GM23338 (cell line): ENCODE measurements around the gene FBXO30. TPM values are rescaled to one million over a fixed set of nuclear protein-coding genes. Genes with fewer than 3 reads are reported as not detected.

Source experiments
- ATAC-seq: fragments of 200-7000 bp; cut with Tn5 transposase; 3 replicates; pipeline ENCODE4 v1.9.1; 2020
- DNase-seq: peaks from one replicate; pipeline ENCODE4 v3.0.0-alpha.2; 2015; ENCODE audit warnings: low spot score
- H2AFZ ChIP-seq: fragments of 200-600 bp; sonication (generic); 2 replicates; pipeline ENCODE4 v1.8.0; 2016; ENCODE audit warnings: antibody characterized with exemption, mild to moderate bottlenecking, moderate library complexity
- H3F3A ChIP-seq: fragments of 200-600 bp; sonication (generic); replicated peaks from 2 replicates; pipeline ENCODE4 v1.8.0; 2017; ENCODE audit warnings: antibody characterized with exemption, mixed run types, low read depth
- H3K27ac ChIP-seq: fragments of 200-600 bp; sonication (generic); 2 replicates; pipeline ENCODE4 v1.6.1; 2016; ENCODE audit warnings: low read depth
- H3K27me3 ChIP-seq: fragments of 200-600 bp; sonication (generic); 2 replicates; pipeline ENCODE4 v1.8.0; 2016; ENCODE audit warnings: mild to moderate bottlenecking, mixed run types, moderate library complexity; ENCODE audit not compliant: insufficient read depth
- H3K36me3 ChIP-seq: fragments of 200-600 bp; sonication (generic); 2 replicates; pipeline ENCODE4 v1.8.0; 2016; ENCODE audit warnings: mild to moderate bottlenecking; ENCODE audit not compliant: insufficient read depth
- H3K4me1 ChIP-seq: fragments of 200-600 bp; sonication (generic); 2 replicates; pipeline ENCODE4 v1.8.0; 2016; ENCODE audit warnings: mild to moderate bottlenecking, moderate library complexity; ENCODE audit not compliant: insufficient read depth
- H3K4me2 ChIP-seq: fragments of 200-600 bp; sonication (generic); 2 replicates; pipeline ENCODE4 v1.7.1; 2017; ENCODE audit warnings: mixed run types
- H3K4me3 ChIP-seq: fragments of 200-600 bp; sonication (generic); 2 replicates; pipeline ENCODE4 v1.6.1; 2016; ENCODE audit warnings: mixed run types
- H3K79me2 ChIP-seq: fragments of 200-600 bp; sonication (generic); replicated peaks from 2 replicates; pipeline ENCODE4 v1.8.0; 2017; ENCODE audit warnings: mild to moderate bottlenecking; ENCODE audit not compliant: insufficient read depth
- H3K9me2 ChIP-seq: fragments of 200-600 bp; sonication (generic); 2 replicates; pipeline ENCODE4 v1.8.0; 2017; ENCODE audit not compliant: insufficient read depth
- H4K20me1 ChIP-seq: fragments of 200-600 bp; sonication (generic); replicated peaks from 2 replicates; pipeline ENCODE4 v1.8.0; 2017; ENCODE audit warnings: mild to moderate bottlenecking; ENCODE audit not compliant: insufficient read depth
- H3K27ac Mint-ChIP-seq: 2 replicates; pipeline ENCODE4 v1.8.0; 2020; ENCODE audit warnings: inconsistent platforms, mild to moderate bottlenecking, moderate library complexity, mixed read lengths
- H3K27me3 Mint-ChIP-seq: 3 replicates; pipeline ENCODE4 v1.8.0; 2022; ENCODE audit warnings: low read depth, mild to moderate bottlenecking, moderate library complexity, mixed read lengths, inconsistent platforms; ENCODE audit not compliant: insufficient read depth, poor library complexity
- H3K36me3 Mint-ChIP-seq: 3 replicates; pipeline ENCODE4 v1.8.0; 2021; ENCODE audit warnings: low read depth, mild to moderate bottlenecking, inconsistent platforms, moderate library complexity, mixed read lengths
- H3K4me1 Mint-ChIP-seq: 3 replicates; pipeline ENCODE4 v1.8.0; 2020; ENCODE audit warnings: mild to moderate bottlenecking, inconsistent platforms, mixed read lengths
- H3K4me3 Mint-ChIP-seq: 3 replicates; pipeline ENCODE4 v1.8.0; 2021; ENCODE audit warnings: moderate library complexity, mild to moderate bottlenecking, inconsistent platforms, mixed read lengths
- H3K9me3 Mint-ChIP-seq: 3 replicates; pipeline ENCODE4 v1.8.0; 2020; ENCODE audit warnings: moderate library complexity, mild to moderate bottlenecking, inconsistent platforms, mixed read lengths
- CREB1 ChIP-seq: fragments of 250-450 bp; sonication (Bioruptor Pico); IDR thresholded peaks from 2 replicates; pipeline ENCODE4 v1.5.0; 2020; ENCODE audit warnings: low read depth, mild to moderate bottlenecking, moderate library complexity
- ETS1 ChIP-seq: IDR thresholded peaks from 2 replicates; pipeline ENCODE4 v1.6.1; 2016; ENCODE audit warnings: antibody characterized with exemption
- EZH2phosphoT487 ChIP-seq: fragments of 200-600 bp; sonication (generic); IDR thresholded peaks from one replicate; pipeline ENCODE4 v1.8.1; 2018; ENCODE audit warnings: antibody characterized with exemption; ENCODE audit not compliant: unreplicated experiment
- JUNB ChIP-seq: IDR thresholded peaks from one replicate; pipeline ENCODE4 v1.6.1; 2016; ENCODE audit warnings: antibody characterized with exemption; ENCODE audit not compliant: unreplicated experiment
- NANOG ChIP-seq: IDR thresholded peaks from 2 replicates; pipeline ENCODE4 v1.6.1; 2016; ENCODE audit warnings: antibody characterized with exemption, borderline replicate concordance
- POLR2AphosphoS5 ChIP-seq: IDR thresholded peaks from 2 replicates; pipeline ENCODE4 v1.6.1; 2016; ENCODE audit warnings: antibody characterized with exemption, low read depth
- STAT1 ChIP-seq: IDR thresholded peaks from one replicate; pipeline ENCODE4 v1.6.1; 2016; ENCODE audit warnings: antibody characterized with exemption; ENCODE audit not compliant: unreplicated experiment
- polyA plus RNA-seq: library from polyadenylated mRNA; unstranded; fragments of >200 nt; fragmentation: Nextera tagmentation; extraction: Ambion mirVana; gene quantifications from 2 replicates; pipeline ENCODE4 v1.2.1, GENCODE V29; 2016
- total RNA-seq: library from RNA; depleted of rRNA; stranded (reverse); fragments of >200 nt; shearing (Covaris generic); gene quantifications from 2 replicates; pipeline ENCODE4 v1.2.3, GENCODE V29; 2014
- TF ChIP-seq, protein P1 (sequence below), 2 experiments: fragments of 200-600 bp in 1 of 2; sonication (generic) in 1 of 2; conservative IDR thresholded peaks; 2 replicates each; pipeline versions ENCODE4 v1.5.1 to v1.6.1; 2016 to 2017; ENCODE audit warnings: antibody characterized with exemption in 2 of 2, low read depth in 2 of 2, mild to moderate bottlenecking in 2 of 2, moderate library complexity in 1 of 2
- TF ChIP-seq, protein P2 (sequence below): IDR thresholded peaks from one replicate; pipeline ENCODE4 v1.6.1; 2018; ENCODE audit warnings: antibody characterized with exemption; ENCODE audit not compliant: unreplicated experiment
- TF ChIP-seq, protein P3 (sequence below): fragments of 250-450 bp; sonication (Bioruptor Pico); IDR thresholded peaks from 2 replicates; pipeline ENCODE4 v1.5.0; 2020; ENCODE audit warnings: mild to moderate bottlenecking, moderate library complexity

Gene FBXO30
- total and polyA plus RNA-seq, 2 experiments from 2014 or later, result 6.5 to 21.3 TPM

GRCh38 chr6:145798530-145798929 lies 16.1 kb downstream of the FBXO30 start:
- Histone ChIP-seq H3K4me2 (no peak overlapping the region), H3F3A (no peaks in the 10 kb centered on the region), H3K27ac (no peak overlapping the region; the same call in 1 of the 2 replicates), H3K4me1 (no peaks in the 10 kb centered on the region), H3K9me2 (no peaks in the 10 kb centered on the region), H3K27me3 (no peaks in the 10 kb centered on the region), H3K4me3 (no peak overlapping the region), H3K36me3 (no peaks in the 10 kb centered on the region), H3K79me2 (peaks cover 96% of the 10 kb centered on the region), H4K20me1 (peaks cover 6% of the 10 kb centered on the region; the same call in 1 of the 2 replicates), H2AFZ (no peak overlapping the region)
- DNase-seq, result peak; percentile 41
- H3K36me3 Mint-ChIP-seq, result peaks cover 16% of the 10 kb centered on the region; the same call in 2 of the 3 replicates
- TF ChIP-seq ETS1, result no peak
- TF ChIP-seq POLR2AphosphoS5, result no peak
- TF ChIP-seq, protein P1, sequence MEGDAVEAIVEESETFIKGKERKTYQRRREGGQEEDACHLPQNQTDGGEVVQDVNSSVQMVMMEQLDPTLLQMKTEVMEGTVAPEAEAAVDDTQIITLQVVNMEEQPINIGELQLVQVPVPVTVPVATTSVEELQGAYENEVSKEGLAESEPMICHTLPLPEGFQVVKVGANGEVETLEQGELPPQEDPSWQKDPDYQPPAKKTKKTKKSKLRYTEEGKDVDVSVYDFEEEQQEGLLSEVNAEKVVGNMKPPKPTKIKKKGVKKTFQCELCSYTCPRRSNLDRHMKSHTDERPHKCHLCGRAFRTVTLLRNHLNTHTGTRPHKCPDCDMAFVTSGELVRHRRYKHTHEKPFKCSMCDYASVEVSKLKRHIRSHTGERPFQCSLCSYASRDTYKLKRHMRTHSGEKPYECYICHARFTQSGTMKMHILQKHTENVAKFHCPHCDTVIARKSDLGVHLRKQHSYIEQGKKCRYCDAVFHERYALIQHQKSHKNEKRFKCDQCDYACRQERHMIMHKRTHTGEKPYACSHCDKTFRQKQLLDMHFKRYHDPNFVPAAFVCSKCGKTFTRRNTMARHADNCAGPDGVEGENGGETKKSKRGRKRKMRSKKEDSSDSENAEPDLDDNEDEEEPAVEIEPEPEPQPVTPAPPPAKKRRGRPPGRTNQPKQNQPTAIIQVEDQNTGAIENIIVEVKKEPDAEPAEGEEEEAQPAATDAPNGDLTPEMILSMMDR (conservative IDR thresholded peaks at IDR 0.05; ENCODE audit: low read depth in 2 of 2), result no peak
- TF ChIP-seq STAT1, result no peak
- TF ChIP-seq, protein P2, sequence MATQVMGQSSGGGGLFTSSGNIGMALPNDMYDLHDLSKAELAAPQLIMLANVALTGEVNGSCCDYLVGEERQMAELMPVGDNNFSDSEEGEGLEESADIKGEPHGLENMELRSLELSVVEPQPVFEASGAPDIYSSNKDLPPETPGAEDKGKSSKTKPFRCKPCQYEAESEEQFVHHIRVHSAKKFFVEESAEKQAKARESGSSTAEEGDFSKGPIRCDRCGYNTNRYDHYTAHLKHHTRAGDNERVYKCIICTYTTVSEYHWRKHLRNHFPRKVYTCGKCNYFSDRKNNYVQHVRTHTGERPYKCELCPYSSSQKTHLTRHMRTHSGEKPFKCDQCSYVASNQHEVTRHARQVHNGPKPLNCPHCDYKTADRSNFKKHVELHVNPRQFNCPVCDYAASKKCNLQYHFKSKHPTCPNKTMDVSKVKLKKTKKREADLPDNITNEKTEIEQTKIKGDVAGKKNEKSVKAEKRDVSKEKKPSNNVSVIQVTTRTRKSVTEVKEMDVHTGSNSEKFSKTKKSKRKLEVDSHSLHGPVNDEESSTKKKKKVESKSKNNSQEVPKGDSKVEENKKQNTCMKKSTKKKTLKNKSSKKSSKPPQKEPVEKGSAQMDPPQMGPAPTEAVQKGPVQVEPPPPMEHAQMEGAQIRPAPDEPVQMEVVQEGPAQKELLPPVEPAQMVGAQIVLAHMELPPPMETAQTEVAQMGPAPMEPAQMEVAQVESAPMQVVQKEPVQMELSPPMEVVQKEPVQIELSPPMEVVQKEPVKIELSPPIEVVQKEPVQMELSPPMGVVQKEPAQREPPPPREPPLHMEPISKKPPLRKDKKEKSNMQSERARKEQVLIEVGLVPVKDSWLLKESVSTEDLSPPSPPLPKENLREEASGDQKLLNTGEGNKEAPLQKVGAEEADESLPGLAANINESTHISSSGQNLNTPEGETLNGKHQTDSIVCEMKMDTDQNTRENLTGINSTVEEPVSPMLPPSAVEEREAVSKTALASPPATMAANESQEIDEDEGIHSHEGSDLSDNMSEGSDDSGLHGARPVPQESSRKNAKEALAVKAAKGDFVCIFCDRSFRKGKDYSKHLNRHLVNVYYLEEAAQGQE, result no peak
- TF ChIP-seq NANOG, result no peak
- no peak for TF ChIP-seq EZH2phosphoT487
- no peak for TF ChIP-seq JUNB
- TF ChIP-seq CREB1 (CRISPR knock-in tag), result no peak
- TF ChIP-seq, protein P3, sequence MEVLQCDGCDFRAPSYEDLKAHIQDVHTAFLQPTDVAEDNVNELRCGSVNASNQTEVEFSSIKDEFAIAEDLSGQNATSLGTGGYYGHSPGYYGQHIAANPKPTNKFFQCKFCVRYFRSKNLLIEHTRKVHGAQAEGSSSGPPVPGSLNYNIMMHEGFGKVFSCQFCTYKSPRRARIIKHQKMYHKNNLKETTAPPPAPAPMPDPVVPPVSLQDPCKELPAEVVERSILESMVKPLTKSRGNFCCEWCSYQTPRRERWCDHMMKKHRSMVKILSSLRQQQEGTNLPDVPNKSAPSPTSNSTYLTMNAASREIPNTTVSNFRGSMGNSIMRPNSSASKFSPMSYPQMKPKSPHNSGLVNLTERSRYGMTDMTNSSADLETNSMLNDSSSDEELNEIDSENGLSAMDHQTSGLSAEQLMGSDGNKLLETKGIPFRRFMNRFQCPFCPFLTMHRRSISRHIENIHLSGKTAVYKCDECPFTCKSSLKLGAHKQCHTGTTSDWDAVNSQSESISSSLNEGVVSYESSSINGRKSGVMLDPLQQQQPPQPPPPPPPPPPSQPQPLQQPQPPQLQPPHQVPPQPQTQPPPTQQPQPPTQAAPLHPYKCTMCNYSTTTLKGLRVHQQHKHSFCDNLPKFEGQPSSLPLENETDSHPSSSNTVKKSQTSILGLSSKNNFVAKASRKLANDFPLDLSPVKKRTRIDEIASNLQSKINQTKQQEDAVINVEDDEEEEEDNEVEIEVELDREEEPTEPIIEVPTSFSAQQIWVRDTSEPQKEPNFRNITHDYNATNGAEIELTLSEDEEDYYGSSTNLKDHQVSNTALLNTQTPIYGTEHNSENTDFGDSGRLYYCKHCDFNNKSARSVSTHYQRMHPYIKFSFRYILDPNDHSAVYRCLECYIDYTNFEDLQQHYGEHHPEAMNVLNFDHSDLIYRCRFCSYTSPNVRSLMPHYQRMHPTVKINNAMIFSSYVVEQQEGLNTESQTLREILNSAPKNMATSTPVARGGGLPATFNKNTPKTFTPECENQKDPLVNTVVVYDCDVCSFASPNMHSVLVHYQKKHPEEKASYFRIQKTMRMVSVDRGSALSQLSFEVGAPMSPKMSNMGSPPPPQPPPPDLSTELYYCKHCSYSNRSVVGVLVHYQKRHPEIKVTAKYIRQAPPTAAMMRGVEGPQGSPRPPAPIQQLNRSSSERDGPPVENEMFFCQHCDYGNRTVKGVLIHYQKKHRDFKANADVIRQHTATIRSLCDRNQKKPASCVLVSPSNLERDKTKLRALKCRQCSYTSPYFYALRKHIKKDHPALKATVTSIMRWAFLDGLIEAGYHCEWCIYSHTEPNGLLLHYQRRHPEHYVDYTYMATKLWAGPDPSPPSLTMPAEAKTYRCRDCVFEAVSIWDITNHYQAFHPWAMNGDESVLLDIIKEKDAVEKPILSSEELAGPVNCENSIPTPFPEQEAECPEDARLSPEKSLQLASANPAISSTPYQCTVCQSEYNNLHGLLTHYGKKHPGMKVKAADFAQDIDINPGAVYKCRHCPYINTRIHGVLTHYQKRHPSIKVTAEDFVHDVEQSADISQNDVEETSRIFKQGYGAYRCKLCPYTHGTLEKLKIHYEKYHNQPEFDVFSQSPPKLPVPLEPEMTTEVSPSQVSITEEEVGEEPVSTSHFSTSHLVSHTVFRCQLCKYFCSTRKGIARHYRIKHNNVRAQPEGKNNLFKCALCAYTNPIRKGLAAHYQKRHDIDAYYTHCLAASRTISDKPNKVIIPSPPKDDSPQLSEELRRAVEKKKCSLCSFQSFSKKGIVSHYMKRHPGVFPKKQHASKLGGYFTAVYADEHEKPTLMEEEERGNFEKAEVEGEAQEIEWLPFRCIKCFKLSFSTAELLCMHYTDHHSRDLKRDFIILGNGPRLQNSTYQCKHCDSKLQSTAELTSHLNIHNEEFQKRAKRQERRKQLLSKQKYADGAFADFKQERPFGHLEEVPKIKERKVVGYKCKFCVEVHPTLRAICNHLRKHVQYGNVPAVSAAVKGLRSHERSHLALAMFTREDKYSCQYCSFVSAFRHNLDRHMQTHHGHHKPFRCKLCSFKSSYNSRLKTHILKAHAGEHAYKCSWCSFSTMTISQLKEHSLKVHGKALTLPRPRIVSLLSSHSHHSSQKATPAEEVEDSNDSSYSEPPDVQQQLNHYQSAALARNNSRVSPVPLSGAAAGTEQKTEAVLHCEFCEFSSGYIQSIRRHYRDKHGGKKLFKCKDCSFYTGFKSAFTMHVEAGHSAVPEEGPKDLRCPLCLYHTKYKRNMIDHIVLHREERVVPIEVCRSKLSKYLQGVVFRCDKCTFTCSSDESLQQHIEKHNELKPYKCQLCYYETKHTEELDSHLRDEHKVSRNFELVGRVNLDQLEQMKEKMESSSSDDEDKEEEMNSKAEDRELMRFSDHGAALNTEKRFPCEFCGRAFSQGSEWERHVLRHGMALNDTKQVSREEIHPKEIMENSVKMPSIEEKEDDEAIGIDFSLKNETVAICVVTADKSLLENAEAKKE (CRISPR knock-in tag), result no peak
- H3K27ac Mint-ChIP-seq, result no peak overlapping the region
- ATAC-seq, result peak; percentile 79
- H3K4me1 Mint-ChIP-seq, result peaks cover 12% of the 10 kb centered on the region; the same call in 2 of the 3 replicates
- no peaks in the 10 kb centered on the region for H3K27me3 Mint-ChIP-seq
- no peaks in the 10 kb centered on the region for H3K9me3 Mint-ChIP-seq
- no peak overlapping the region for H3K4me3 Mint-ChIP-seq
